Natural killer cell (primary cell): ENCODE measurements around the gene ABHD6. TPM values are rescaled to one million over a fixed set of nuclear protein-coding genes. Genes with fewer than 3 reads are reported as not detected.
"Not testable (repeated sequence)": the region's sequence is repeated elsewhere in the genome, so short reads cannot be mapped to it uniquely, and the experiment has no call there.

Experiments
- ATAC-seq, 3 donors: fragments of 150-1000 bp in 2 of 3; fragments of 200-7000 bp in 1 of 3; cut with Tn5 transposase; 1 replicate in 1 of 3; 2 replicates in 2 of 3; pipeline ENCODE4 v1.10.0; 2021; ENCODE audit warnings: mild to moderate bottlenecking in 2 of 3, moderate library complexity in 2 of 3
- DNase-seq, 2 donors: peaks; one replicate each; pipeline versions ENCODE4 v3.0.0 to v3.0.0-alpha.2; 2013 to 2021; ENCODE audit warnings: mixed read lengths in 1 of 2
- H3K27ac ChIP-seq: one replicate; pipeline ENCODE4 v1.5.1; 2013; ENCODE audit warnings: mild to moderate bottlenecking, low read length
- H3K27me3 ChIP-seq: one replicate; pipeline ENCODE4 v1.6.1; 2013; ENCODE audit warnings: low read length; ENCODE audit not compliant: control insufficient read depth, insufficient read depth
- H3K36me3 ChIP-seq: one replicate; pipeline ENCODE4 v1.6.1; 2013; ENCODE audit warnings: low read length; ENCODE audit not compliant: control insufficient read depth, insufficient read depth
- H3K4me1 ChIP-seq: one replicate; pipeline ENCODE4 v1.6.1; 2013; ENCODE audit warnings: low read length; ENCODE audit not compliant: control insufficient read depth, insufficient read depth
- H3K4me3 ChIP-seq: one replicate; pipeline ENCODE4 v1.5.1; 2013; ENCODE audit warnings: low read length
- H3K9me3 ChIP-seq: one replicate; pipeline ENCODE4 v1.6.1; 2013; ENCODE audit warnings: low read length; ENCODE audit not compliant: control insufficient read depth, insufficient read depth
- H3K27ac Mint-ChIP-seq, 2 donors: one replicate each; pipeline ENCODE4 v1.8.0; 2022; ENCODE audit warnings: mild to moderate bottlenecking in 2 of 2, mixed read lengths in 2 of 2, moderate library complexity in 1 of 2
- H3K27me3 Mint-ChIP-seq, 2 donors: one replicate each; pipeline ENCODE4 v1.8.0; 2022; ENCODE audit warnings: low read depth in 2 of 2, mixed read lengths in 2 of 2
- H3K36me3 Mint-ChIP-seq: one replicate; pipeline ENCODE4 v1.8.0; 2022; ENCODE audit warnings: mixed read lengths
- H3K4me1 Mint-ChIP-seq, 2 donors: one replicate each; pipeline ENCODE4 v1.8.0; 2022; ENCODE audit warnings: mixed read lengths in 2 of 2
- H3K4me3 Mint-ChIP-seq: one replicate; pipeline ENCODE4 v1.8.0; 2022; ENCODE audit warnings: mild to moderate bottlenecking, moderate library complexity, mixed read lengths
- H3K9me3 Mint-ChIP-seq, 2 donors: one replicate each; pipeline ENCODE4 v1.8.0; 2022; ENCODE audit warnings: mixed read lengths in 2 of 2
- CTCF ChIP-seq: fragments of 200-600 bp; IDR thresholded peaks from one replicate; pipeline ENCODE4 v1.8.0; 2022; ENCODE audit warnings: antibody characterized with exemption
- WGBS: methylation state at CpG from one replicate; pipeline ENCODE4 v1.1.7; 2013; ENCODE audit warnings: missing lambda C conversion rate; ENCODE audit not compliant: insufficient coverage; 5-methylcytosine and 5-hydroxymethylcytosine counted together
- intact Hi-C: fragments of 100-400 bp; cut with micrococcal nuclease; formaldehyde crosslinking; loops from one replicate; pipeline ENCODE4 v1.14.2; 2022
- total RNA-seq, 4 donors: library from RNA; stranded (reverse); fragments of 120-200 nt in 1 of 4; gene quantifications; one replicate each; pipeline versions ENCODE4 v1.2.3 to v1.2.4, GENCODE V29; 2013 to 2022

ABHD6 gene
- total RNA-seq, 3 donors from 2014 or later (not counting 1 experiment from before 2014, with no cell fraction given) = 5.0 to 10.6 (median 9.3) TPM

- Mint-ChIP-seq H3K4me3 (no peak overlapping the region), H3K27ac (no peak overlapping the region), H3K27me3 (peaks cover 4 to 6% of the 10 kb centered on the region in 2 donors), H3K9me3 (no peaks in the 10 kb centered on the region), H3K4me1 (peaks cover 0 to 5% of the 10 kb centered on the region in 2 donors), H3K36me3 (no peaks in the 10 kb centered on the region)
- no peak for TF ChIP-seq CTCF
- no peak overlapping the region for H3K4me3 ChIP-seq
- peaks cover 14% of the 10 kb centered on the region for H3K4me1 ChIP-seq
- no peaks in the 10 kb centered on the region for H3K36me3 ChIP-seq
- DNase-seq (no peak), ATAC-seq (no peak)
- intact Hi-C loops = no loop called here
- H3K27ac ChIP-seq = no peak overlapping the region
- no peaks in the 10 kb centered on the region for H3K9me3 ChIP-seq
- no peaks in the 10 kb centered on the region for H3K27me3 ChIP-seq
Observed at GRCh38 chr3:58198804-58199203, 38.8 kb upstream of the ABHD6 start.

GRCh38 chr3:58200121-58200709 is 37.4 kb upstream of the ABHD6 start:
- DNase-seq = no peak
- peaks cover 0 to 5% of the 10 kb centered on the region in 2 donors for H3K4me1 Mint-ChIP-seq
- Histone ChIP-seq H3K36me3 (no peaks in the 10 kb centered on the region), H3K4me1 (peaks cover 14% of the 10 kb centered on the region), H3K27me3 (no peaks in the 10 kb centered on the region), H3K9me3 (no peaks in the 10 kb centered on the region), H3K27ac (no peak overlapping the region), H3K4me3 (no peak overlapping the region)
- intact Hi-C loops = no loop called here
- no peak for TF ChIP-seq CTCF
- no peaks in the 10 kb centered on the region for H3K36me3 Mint-ChIP-seq
- H3K27me3 Mint-ChIP-seq = peaks cover 4 to 6% of the 10 kb centered on the region in 2 donors
- no peaks in the 10 kb centered on the region for H3K9me3 Mint-ChIP-seq
- H3K27ac Mint-ChIP-seq = no peak overlapping the region
- ATAC-seq = no peak
- no peak overlapping the region for H3K4me3 Mint-ChIP-seq

GRCh38 chr3:58200846-58201355 is 36.7 kb upstream of the ABHD6 start:
- H3K9me3 ChIP-seq = no peaks in the 10 kb centered on the region
- H3K36me3 Mint-ChIP-seq = no peaks in the 10 kb centered on the region
- no peaks in the 10 kb centered on the region for H3K36me3 ChIP-seq
- H3K4me3 Mint-ChIP-seq = no peak overlapping the region
- TF ChIP-seq CTCF = no peak
- intact Hi-C loops = no loop called here
- no peak overlapping the region for H3K27ac Mint-ChIP-seq
- no peaks in the 10 kb centered on the region for H3K27me3 ChIP-seq
- H3K4me1 ChIP-seq = peaks cover 14% of the 10 kb centered on the region
- no peak overlapping the region for H3K4me3 ChIP-seq
- H3K27me3 Mint-ChIP-seq = peaks cover 4 to 6% of the 10 kb centered on the region in 2 donors
- H3K9me3 Mint-ChIP-seq = no peaks in the 10 kb centered on the region
- 3% methylated on average over 11 of the region's 11 CpGs for WGBS
- no peak for DNase-seq
- H3K4me1 Mint-ChIP-seq = peaks cover 0 to 5% of the 10 kb centered on the region in 2 donors
- ATAC-seq = peak in 1 of 3 donors; percentile 18
- H3K27ac ChIP-seq = no peak overlapping the region

GRCh38 chr3:58201451-58201850 is 36.1 kb upstream of the ABHD6 start:
- H3K36me3 ChIP-seq, H3K36me3 Mint-ChIP-seq, H3K4me3 Mint-ChIP-seq, H3K9me3 ChIP-seq, H3K27ac ChIP-seq, H3K27ac Mint-ChIP-seq, DNase-seq, H3K9me3 Mint-ChIP-seq, intact Hi-C loops, H3K4me3 ChIP-seq, H3K27me3 ChIP-seq, H3K27me3 Mint-ChIP-seq, ATAC-seq, H3K4me1 Mint-ChIP-seq: not testable (repeated sequence)
- 64% methylated on average over 3 of the region's 3 CpGs for WGBS
- peaks cover 14% of the 10 kb centered on the region for H3K4me1 ChIP-seq
